Fibroblast of lung (primary cell): ENCODE data around the gene RAB1A. TPM values are rescaled to one million over a fixed set of nuclear protein-coding genes. Genes with fewer than 3 reads are reported as not detected.

ENCODE experiments used
- DNase-seq, 2 donors: peaks; one replicate each; pipeline versions ENCODE4 v3.0.0 to v3.0.0-alpha.2; 2010; ENCODE audit warnings: low read depth in 2 of 2
- H2AFZ ChIP-seq: 2 replicates; pipeline ENCODE4 v1.5.1; 2012; ENCODE audit warnings: low read length, control low read depth, inconsistent platforms
- H3K27ac ChIP-seq: 2 replicates; pipeline ENCODE4 v1.5.1; 2011; ENCODE audit warnings: low read length, control low read depth; ENCODE audit not compliant: insufficient read depth
- H3K27me3 ChIP-seq: 2 replicates; pipeline ENCODE4 v1.5.1; 2011; ENCODE audit warnings: mild to moderate bottlenecking, low read length; ENCODE audit not compliant: control insufficient read depth, insufficient read depth
- H3K36me3 ChIP-seq: 2 replicates; pipeline ENCODE4 v1.5.1; 2011; ENCODE audit warnings: low read length; ENCODE audit not compliant: control insufficient read depth, insufficient read depth
- H3K4me1 ChIP-seq: 2 replicates; pipeline ENCODE4 v1.5.1; 2011; ENCODE audit warnings: low read length; ENCODE audit not compliant: control insufficient read depth, insufficient read depth; ENCODE audit errors: extremely low read depth
- H3K4me2 ChIP-seq: 2 replicates; pipeline ENCODE4 v1.5.1; 2011; ENCODE audit warnings: low read length, control low read depth; ENCODE audit not compliant: insufficient read depth; ENCODE audit errors: extremely low read depth
- H3K4me3 ChIP-seq, 4 experiments: fragments of 200-600 bp in 1 of 4; sonication (generic) in 1 of 4; replicated peaks in 1 of 4; 2 replicates each; pipeline ENCODE4 v1.5.1; 2011 to 2016; ENCODE audit warnings: low read length in 4 of 4, low read depth in 3 of 4, mild to moderate bottlenecking in 3 of 4, control low read depth in 2 of 4, inconsistent platforms in 1 of 4, mixed read lengths in 1 of 4; ENCODE audit not compliant: insufficient read depth in 1 of 4; ENCODE audit errors: control extremely low read depth in 1 of 4
- H3K79me2 ChIP-seq: 2 replicates; pipeline ENCODE4 v1.5.1; 2012; ENCODE audit warnings: mild to moderate bottlenecking, low read length, inconsistent platforms; ENCODE audit not compliant: control insufficient read depth, insufficient read depth
- H3K9ac ChIP-seq: 2 replicates; pipeline ENCODE4 v1.5.1; 2011; ENCODE audit warnings: mild to moderate bottlenecking, low read length, control low read depth; ENCODE audit not compliant: insufficient read depth
- H3K9me3 ChIP-seq: 2 replicates; pipeline ENCODE4 v1.5.1; 2012; ENCODE audit warnings: low read depth, low read length; ENCODE audit not compliant: control insufficient read depth, insufficient read depth
- H4K20me1 ChIP-seq: 2 replicates; pipeline ENCODE4 v1.5.1; 2011; ENCODE audit warnings: low read length; ENCODE audit not compliant: control insufficient read depth, insufficient read depth; ENCODE audit errors: extremely low read depth
- EZH2 ChIP-seq: IDR thresholded peaks from 2 replicates; pipeline ENCODE4 v1.5.1; 2012; ENCODE audit warnings: low read length, control low read depth, mild to moderate bottlenecking; ENCODE audit errors: missing control alignments
- polyA plus RNA-seq, 2 donors: library from polyadenylated mRNA; depleted of rRNA in 1 of 2; stranded (reverse) in 1 of 2; unstranded in 1 of 2; fragments of >200 nt; gene quantifications; 2 replicates each; pipeline ENCODE4 v1.2.1, GENCODE V29; 2011 to 2012; ENCODE audit warnings: missing spikeins in 1 of 2
- total RNA-seq: library from RNA; depleted of rRNA; stranded (reverse); fragments of >200 nt; gene quantifications from 2 replicates; pipeline ENCODE4 v1.2.1, GENCODE V29; 2014
- TF ChIP-seq, protein P1 (sequence below), 2 donors: IDR thresholded peaks in 1 of 2; conservative IDR thresholded peaks in 1 of 2; 1 replicate in 1 of 2; 2 replicates in 1 of 2; pipeline ENCODE4 v1.5.1; 2011 to 2012; ENCODE audit warnings: low read length in 2 of 2, control low read depth in 1 of 2, inconsistent platforms in 1 of 2, low read depth in 1 of 2, mild to moderate bottlenecking in 1 of 2

Gene RAB1A
- total and polyA plus RNA-seq, 2 donors (not counting 1 experiment from before 2014, with no cell fraction given): 89.8 to 289 TPM

DNA sequence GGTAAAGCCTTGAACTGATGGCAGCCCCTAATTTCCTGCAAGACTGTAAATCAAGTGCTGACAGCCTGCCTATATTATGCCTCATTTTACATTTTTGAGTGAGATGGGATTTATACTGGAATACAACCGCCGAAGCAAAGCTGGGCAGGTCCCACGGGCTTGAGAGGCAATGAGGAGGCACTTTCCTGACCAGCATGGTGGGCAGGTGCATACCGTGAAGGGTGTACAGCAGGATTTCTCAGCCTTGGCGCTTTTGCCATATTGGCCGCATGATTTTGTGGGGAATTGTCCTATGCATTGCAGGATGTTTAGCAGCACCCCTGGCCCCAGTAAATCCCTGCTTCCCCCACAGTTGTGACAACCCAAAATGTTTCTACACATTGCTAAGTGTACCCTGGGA, 50.9 kb downstream of the RAB1A start:
- Histone ChIP-seq H4K20me1 (no peaks in the 10 kb centered on the region), H3K27ac (no peak overlapping the region), H3K4me2 (no peak overlapping the region), H3K9me3 (no peaks in the 10 kb centered on the region), H2AFZ (no peak overlapping the region), H3K4me3 (no peak overlapping the region), H3K36me3 (peaks cover 5% of the 10 kb centered on the region), H3K9ac (no peak overlapping the region), H3K4me1 (peaks cover 11% of the 10 kb centered on the region), H3K79me2 (no peaks in the 10 kb centered on the region), H3K27me3 (no peaks in the 10 kb centered on the region)
- DNase-seq: no peak
- no peak for TF ChIP-seq EZH2
- TF ChIP-seq, protein P1, sequence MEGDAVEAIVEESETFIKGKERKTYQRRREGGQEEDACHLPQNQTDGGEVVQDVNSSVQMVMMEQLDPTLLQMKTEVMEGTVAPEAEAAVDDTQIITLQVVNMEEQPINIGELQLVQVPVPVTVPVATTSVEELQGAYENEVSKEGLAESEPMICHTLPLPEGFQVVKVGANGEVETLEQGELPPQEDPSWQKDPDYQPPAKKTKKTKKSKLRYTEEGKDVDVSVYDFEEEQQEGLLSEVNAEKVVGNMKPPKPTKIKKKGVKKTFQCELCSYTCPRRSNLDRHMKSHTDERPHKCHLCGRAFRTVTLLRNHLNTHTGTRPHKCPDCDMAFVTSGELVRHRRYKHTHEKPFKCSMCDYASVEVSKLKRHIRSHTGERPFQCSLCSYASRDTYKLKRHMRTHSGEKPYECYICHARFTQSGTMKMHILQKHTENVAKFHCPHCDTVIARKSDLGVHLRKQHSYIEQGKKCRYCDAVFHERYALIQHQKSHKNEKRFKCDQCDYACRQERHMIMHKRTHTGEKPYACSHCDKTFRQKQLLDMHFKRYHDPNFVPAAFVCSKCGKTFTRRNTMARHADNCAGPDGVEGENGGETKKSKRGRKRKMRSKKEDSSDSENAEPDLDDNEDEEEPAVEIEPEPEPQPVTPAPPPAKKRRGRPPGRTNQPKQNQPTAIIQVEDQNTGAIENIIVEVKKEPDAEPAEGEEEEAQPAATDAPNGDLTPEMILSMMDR (conservative IDR thresholded peaks at IDR 0.05 in 1 of 2, IDR thresholded peaks at IDR 0.05 in 1 of 2; ENCODE audit: low read depth in 1 of 2, low read length in 2 of 2): no peak

DNA sequence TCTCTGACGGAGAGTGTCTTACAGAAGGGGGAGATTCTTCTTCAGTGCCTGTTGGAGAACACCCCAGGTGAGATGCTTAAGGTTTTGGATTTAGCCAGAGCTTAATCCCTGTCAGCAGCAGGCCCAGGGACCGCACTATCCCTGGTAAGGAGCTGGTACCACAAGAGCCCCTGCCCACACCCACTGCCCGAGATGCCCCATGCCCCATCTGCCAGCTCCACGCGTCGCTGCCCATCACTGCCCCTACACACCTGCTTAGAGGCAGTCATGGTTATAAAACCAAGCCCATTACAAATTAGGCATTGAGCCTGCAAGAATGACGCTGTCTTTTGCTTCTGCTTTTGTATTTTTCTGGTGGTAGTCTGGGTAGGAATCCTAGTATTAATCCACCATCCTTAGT, 52.0 kb downstream of the RAB1A start:
- Histone ChIP-seq H3K36me3 (peaks cover 5% of the 10 kb centered on the region), H3K4me3 (no peak overlapping the region), H3K27me3 (no peaks in the 10 kb centered on the region), H2AFZ (no peak overlapping the region), H4K20me1 (no peaks in the 10 kb centered on the region), H3K79me2 (no peaks in the 10 kb centered on the region), H3K27ac (no peak overlapping the region), H3K9me3 (no peaks in the 10 kb centered on the region), H3K4me2 (no peak overlapping the region), H3K4me1 (peaks cover 11% of the 10 kb centered on the region), H3K9ac (no peak overlapping the region)
- TF ChIP-seq, protein P1 (conservative IDR thresholded peaks at IDR 0.05 in 1 of 2, IDR thresholded peaks at IDR 0.05 in 1 of 2; ENCODE audit: low read depth in 1 of 2, low read length in 2 of 2): no peak
- no peak for TF ChIP-seq EZH2
- no peak for DNase-seq

- no peaks in the 10 kb centered on the region for H3K27me3 ChIP-seq
- no peaks in the 10 kb centered on the region for H4K20me1 ChIP-seq
- no peaks in the 10 kb centered on the region for H3K79me2 ChIP-seq
- H3K27ac ChIP-seq: peak overlapping the region; percentile 8
- H3K4me2 ChIP-seq: no peak overlapping the region
- peaks cover 11% of the 10 kb centered on the region for H3K4me1 ChIP-seq
- peaks cover 8% of the 10 kb centered on the region for H3K36me3 ChIP-seq
- TF ChIP-seq, protein P1 (conservative IDR thresholded peaks at IDR 0.05 in 1 of 2, IDR thresholded peaks at IDR 0.05 in 1 of 2; ENCODE audit: low read depth in 1 of 2, low read length in 2 of 2): no peak
- no peak for TF ChIP-seq EZH2
- no peak overlapping the region for H3K4me3 ChIP-seq
- H3K9ac ChIP-seq: no peak overlapping the region
- no peak overlapping the region for H2AFZ ChIP-seq
- no peaks in the 10 kb centered on the region for H3K9me3 ChIP-seq
- peak; percentile 76 to 79 for DNase-seq
Observed at GRCh38 chr2:65076345-65076710, 53.6 kb downstream of the RAB1A start.
